Transverse colon (tissue), 4 donors: ENCODE data around the gene MID1.

Experiments
- EP300 ChIP-seq: sonication (generic); formaldehyde crosslinking; IDR thresholded peaks from one replicate; pipeline ENCODE4 v1.6.1; 2017; ENCODE audit warnings: antibody characterized with exemption, low read depth
- POLR2AphosphoS5 ChIP-seq, 3 donors: sonication (generic); formaldehyde crosslinking; IDR thresholded peaks; one replicate each; pipeline ENCODE4 v1.6.1; 2016; ENCODE audit warnings: antibody characterized with exemption in 3 of 3
- TF ChIP-seq, protein P1 (sequence below), 5 experiments: fragments of 200-600 bp in 3 of 5; fragments of 450-650 bp in 2 of 5; sonication (generic) in 3 of 5; IDR thresholded peaks; 1 replicate in 2 of 5; 2 replicates in 3 of 5; pipeline ENCODE4 v1.5.1; 2016 to 2017; ENCODE audit warnings: antibody characterized with exemption in 5 of 5, inconsistent platforms in 3 of 5, mild to moderate bottlenecking in 2 of 5, moderate library complexity in 1 of 5

DNA sequence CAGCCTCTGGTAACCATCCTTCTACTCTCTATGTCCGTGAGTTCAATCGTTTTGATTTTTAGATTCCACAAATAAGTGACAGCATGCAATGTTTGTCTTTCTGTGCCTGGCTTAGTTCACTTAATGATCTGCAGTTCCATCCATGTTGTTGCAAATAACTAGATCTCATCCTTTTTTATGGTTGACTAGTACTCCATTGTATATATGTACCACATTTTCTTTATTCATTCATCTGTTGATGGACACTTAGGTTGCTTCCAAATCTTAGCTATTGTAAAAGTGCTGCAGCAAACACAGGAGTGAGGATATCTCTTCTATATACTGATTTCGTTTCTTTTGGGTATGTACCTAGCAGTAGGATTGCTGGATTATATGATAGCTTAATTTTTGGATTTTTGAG is 140.9 kb downstream of the MID1 start:
- TF ChIP-seq POLR2AphosphoS5 (IDR thresholded peaks at IDR 0.05) (no peak), EP300 (no peak)
- TF ChIP-seq, protein P1, sequence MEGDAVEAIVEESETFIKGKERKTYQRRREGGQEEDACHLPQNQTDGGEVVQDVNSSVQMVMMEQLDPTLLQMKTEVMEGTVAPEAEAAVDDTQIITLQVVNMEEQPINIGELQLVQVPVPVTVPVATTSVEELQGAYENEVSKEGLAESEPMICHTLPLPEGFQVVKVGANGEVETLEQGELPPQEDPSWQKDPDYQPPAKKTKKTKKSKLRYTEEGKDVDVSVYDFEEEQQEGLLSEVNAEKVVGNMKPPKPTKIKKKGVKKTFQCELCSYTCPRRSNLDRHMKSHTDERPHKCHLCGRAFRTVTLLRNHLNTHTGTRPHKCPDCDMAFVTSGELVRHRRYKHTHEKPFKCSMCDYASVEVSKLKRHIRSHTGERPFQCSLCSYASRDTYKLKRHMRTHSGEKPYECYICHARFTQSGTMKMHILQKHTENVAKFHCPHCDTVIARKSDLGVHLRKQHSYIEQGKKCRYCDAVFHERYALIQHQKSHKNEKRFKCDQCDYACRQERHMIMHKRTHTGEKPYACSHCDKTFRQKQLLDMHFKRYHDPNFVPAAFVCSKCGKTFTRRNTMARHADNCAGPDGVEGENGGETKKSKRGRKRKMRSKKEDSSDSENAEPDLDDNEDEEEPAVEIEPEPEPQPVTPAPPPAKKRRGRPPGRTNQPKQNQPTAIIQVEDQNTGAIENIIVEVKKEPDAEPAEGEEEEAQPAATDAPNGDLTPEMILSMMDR (IDR thresholded peaks at IDR 0.05): no peak
